K562 (cell line): ENCODE measurements around the gene H3-3A.

ENCODE experiments used
- CEBPB ChIP-seq: fragments of 450-650 bp; IDR thresholded peaks from 2 replicates; pipeline ENCODE4 v1.6.1; 2016; ENCODE audit warnings: missing genetic modification characterization, missing compliant biosample characterization
- GATA2 ChIP-seq: sonication (generic); formaldehyde crosslinking; IDR thresholded peaks from 2 replicates; pipeline ENCODE4 v1.4.0; 2020; ENCODE audit warnings: mild to moderate bottlenecking, missing genetic modification reagents
- HDAC6 ChIP-seq: IDR thresholded peaks from 2 replicates; pipeline ENCODE4 v1.6.1; 2012; ENCODE audit warnings: low read depth, mild to moderate bottlenecking, control low read depth, inconsistent platforms, low read length, moderate library complexity
- XRCC5 ChIP-seq: fragments of 200-400 bp; formaldehyde crosslinking; IDR thresholded peaks from 2 replicates; pipeline ENCODE4 v1.6.1; 2017; ENCODE audit warnings: low read depth, mild to moderate bottlenecking, low read length
- YBX1 ChIP-seq: fragments of 450-650 bp; IDR thresholded peaks from 2 replicates; pipeline ENCODE4 v1.7.1; 2016; ENCODE audit warnings: mild to moderate bottlenecking
- ZNF232 ChIP-seq: sonication (generic); formaldehyde crosslinking; IDR thresholded peaks from 2 replicates; pipeline ENCODE4 v1.8.0; 2022; ENCODE audit warnings: mild to moderate bottlenecking, missing genetic modification reagents
- TF ChIP-seq, protein P1 (sequence below), 3 experiments: IDR thresholded peaks in 2 of 3; conservative IDR thresholded peaks in 1 of 3; 2 replicates each; pipeline ENCODE4 v1.5.1; 2011 to 2012; ENCODE audit warnings: low read length in 3 of 3, mild to moderate bottlenecking in 3 of 3, control low read depth in 2 of 3, improper control_type of control experiment in 1 of 3, inconsistent platforms in 1 of 3, low read depth in 1 of 3, mixed read lengths in 1 of 3, moderate library complexity in 1 of 3; ENCODE audit not compliant: insufficient read depth in 2 of 3
- TF ChIP-seq, protein P2 (sequence below): fragments of 450-650 bp; IDR thresholded peaks from 2 replicates; pipeline ENCODE4 v1.6.1; 2018; ENCODE audit warnings: mild to moderate bottlenecking, low read depth; ENCODE audit not compliant: partially characterized antibody
- TF ChIP-seq, protein P3 (sequence below), 3 experiments: fragments of 200-800 bp in 1 of 3; fragments of 250-450 bp in 1 of 3; fragments of 450-650 bp in 1 of 3; sonication (Bioruptor Pico) in 1 of 3; sonication (Bioruptor generic) in 1 of 3; formaldehyde crosslinking in 1 of 3; IDR thresholded peaks; 2 replicates each; pipeline versions ENCODE4 v1.6.1 to v1.8.0; 2016 to 2022; ENCODE audit warnings: mild to moderate bottlenecking in 2 of 3, missing genetic modification characterization in 2 of 3, missing compliant biosample characterization in 1 of 3, moderate library complexity in 1 of 3

DNA sequence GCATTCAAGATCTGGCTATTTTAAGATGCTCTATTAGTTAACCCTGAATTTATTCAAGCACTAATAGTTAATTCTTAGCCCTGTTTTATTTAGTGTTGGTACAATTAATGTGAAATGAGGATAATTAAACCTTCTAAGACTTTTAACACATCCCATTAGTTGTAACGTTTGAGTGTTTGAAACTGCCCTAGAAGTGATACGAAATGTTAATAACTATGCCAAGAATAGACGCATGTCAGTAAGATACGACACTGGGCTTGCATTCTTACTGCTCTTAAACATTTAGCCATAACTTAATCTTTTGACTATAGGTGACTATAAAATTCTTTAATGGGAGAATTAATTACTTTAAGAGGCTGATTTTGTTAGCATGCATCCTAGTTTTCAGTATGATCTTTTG lies 9.8 kb downstream of the H3-3A start:
- no peak for TF ChIP-seq GATA2 (CRISPR knock-in tag)
- no peak for TF ChIP-seq ZNF232 (CRISPR knock-in tag)
- TF ChIP-seq HDAC6: no peak
- TF ChIP-seq XRCC5: no peak
- TF ChIP-seq, protein P1, sequence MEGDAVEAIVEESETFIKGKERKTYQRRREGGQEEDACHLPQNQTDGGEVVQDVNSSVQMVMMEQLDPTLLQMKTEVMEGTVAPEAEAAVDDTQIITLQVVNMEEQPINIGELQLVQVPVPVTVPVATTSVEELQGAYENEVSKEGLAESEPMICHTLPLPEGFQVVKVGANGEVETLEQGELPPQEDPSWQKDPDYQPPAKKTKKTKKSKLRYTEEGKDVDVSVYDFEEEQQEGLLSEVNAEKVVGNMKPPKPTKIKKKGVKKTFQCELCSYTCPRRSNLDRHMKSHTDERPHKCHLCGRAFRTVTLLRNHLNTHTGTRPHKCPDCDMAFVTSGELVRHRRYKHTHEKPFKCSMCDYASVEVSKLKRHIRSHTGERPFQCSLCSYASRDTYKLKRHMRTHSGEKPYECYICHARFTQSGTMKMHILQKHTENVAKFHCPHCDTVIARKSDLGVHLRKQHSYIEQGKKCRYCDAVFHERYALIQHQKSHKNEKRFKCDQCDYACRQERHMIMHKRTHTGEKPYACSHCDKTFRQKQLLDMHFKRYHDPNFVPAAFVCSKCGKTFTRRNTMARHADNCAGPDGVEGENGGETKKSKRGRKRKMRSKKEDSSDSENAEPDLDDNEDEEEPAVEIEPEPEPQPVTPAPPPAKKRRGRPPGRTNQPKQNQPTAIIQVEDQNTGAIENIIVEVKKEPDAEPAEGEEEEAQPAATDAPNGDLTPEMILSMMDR (IDR thresholded peaks at IDR 0.05 in 2 of 3, conservative IDR thresholded peaks at IDR 0.05 in 1 of 3; ENCODE audit: insufficient read depth in 2 of 3, low read depth in 1 of 3, low read length in 3 of 3): no peak
- TF ChIP-seq, protein P2, sequence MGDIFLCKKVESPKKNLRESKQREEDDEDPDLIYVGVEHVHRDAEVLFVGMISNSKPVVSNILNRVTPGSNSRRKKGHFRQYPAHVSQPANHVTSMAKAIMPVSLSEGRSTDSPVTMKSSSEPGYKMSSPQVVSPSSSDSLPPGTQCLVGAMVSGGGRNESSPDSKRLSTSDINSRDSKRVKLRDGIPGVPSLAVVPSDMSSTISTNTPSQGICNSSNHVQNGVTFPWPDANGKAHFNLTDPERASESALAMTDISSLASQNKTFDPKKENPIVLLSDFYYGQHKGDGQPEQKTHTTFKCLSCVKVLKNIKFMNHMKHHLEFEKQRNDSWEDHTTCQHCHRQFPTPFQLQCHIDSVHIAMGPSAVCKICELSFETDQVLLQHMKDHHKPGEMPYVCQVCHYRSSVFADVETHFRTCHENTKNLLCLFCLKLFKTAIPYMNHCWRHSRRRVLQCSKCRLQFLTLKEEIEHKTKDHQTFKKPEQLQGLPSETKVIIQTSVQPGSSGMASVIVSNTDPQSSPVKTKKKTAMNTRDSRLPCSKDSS: no peak
- TF ChIP-seq, protein P3, sequence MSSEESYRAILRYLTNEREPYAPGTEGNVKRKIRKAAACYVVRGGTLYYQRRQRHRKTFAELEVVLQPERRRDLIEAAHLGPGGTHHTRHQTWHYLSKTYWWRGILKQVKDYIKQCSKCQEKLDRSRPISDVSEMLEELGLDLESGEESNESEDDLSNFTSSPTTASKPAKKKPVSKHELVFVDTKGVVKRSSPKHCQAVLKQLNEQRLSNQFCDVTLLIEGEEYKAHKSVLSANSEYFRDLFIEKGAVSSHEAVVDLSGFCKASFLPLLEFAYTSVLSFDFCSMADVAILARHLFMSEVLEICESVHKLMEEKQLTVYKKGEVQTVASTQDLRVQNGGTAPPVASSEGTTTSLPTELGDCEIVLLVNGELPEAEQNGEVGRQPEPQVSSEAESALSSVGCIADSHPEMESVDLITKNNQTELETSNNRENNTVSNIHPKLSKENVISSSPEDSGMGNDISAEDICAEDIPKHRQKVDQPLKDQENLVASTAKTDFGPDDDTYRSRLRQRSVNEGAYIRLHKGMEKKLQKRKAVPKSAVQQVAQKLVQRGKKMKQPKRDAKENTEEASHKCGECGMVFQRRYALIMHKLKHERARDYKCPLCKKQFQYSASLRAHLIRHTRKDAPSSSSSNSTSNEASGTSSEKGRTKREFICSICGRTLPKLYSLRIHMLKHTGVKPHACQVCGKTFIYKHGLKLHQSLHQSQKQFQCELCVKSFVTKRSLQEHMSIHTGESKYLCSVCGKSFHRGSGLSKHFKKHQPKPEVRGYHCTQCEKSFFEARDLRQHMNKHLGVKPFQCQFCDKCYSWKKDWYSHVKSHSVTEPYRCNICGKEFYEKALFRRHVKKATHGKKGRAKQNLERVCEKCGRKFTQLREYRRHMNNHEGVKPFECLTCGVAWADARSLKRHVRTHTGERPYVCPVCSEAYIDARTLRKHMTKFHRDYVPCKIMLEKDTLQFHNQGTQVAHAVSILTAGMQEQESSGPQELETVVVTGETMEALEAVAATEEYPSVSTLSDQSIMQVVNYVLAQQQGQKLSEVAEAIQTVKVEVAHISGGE (CRISPR knock-in tag; IDR thresholded peaks at IDR 0.05): no peak
- TF ChIP-seq YBX1: no peak
- TF ChIP-seq CEBPB (tag): no peak
